GM12878 (cell line): ENCODE results near the gene FATE1. TPM values are rescaled to one million over a fixed set of nuclear protein-coding genes. Genes with fewer than 3 reads are reported as not detected.

Experiments used
- ATAC-seq: fragments of 200-7000 bp; cut with Tn5 transposase; 3 replicates; pipeline ENCODE4 v1.9.1; 2020; ENCODE audit warnings: mild to moderate bottlenecking, moderate library complexity
- BruUV-seq: library from RNA; stranded (reverse); fragments of 400-500 nt; replicated peaks from 2 replicates; lab custom pipeline; 2021; lab: Mats Ljungman, UMichigan
- CTCF ChIA-PET: fragments of 300-600 bp; sonication (Branson Sonifier 250); formaldehyde crosslinking; extraction: SDS; loops from one replicate; lab custom pipeline; 2021; ENCODE audit warnings: inconsistent platforms; lab: Yijun Ruan, JAX
- POLR2A ChIA-PET: fragments of 350-600 bp; formaldehyde crosslinking; extraction: SDS; loops from one replicate; lab custom pipeline; 2021; ENCODE audit warnings: inconsistent platforms; lab: Charles Lee
- RAD21 ChIA-PET: fragments of 300-600 bp; sonication (Branson Sonifier 250); formaldehyde crosslinking; loops from one replicate; lab custom pipeline; 2023; ENCODE audit warnings: antibody characterized with exemption; ENCODE audit not compliant: unreplicated experiment; lab: Charles Lee
- SMC1A ChIA-PET: fragments of 300-600 bp; sonication (Branson Sonifier 250); formaldehyde crosslinking; loops from one replicate; lab custom pipeline; 2023; ENCODE audit not compliant: unreplicated experiment, uncharacterized antibody; lab: Charles Lee
- DNase-seq: peaks from one replicate; pipeline ENCODE4 v3.0.0-alpha.2; 2011; ENCODE audit warnings: low read depth, low spot score
- FAIRE-seq: peaks from 3 replicates; lab custom pipeline; 2011; peaks lifted over from hg19 to GRCh38; lab: Jason Lieb, UNC
- H2AFZ ChIP-seq: 2 replicates; pipeline ENCODE4 v1.6.0; 2011; ENCODE audit warnings: low read depth, low read length, control low read depth; ENCODE audit not compliant: control insufficient read depth
- H3K27ac ChIP-seq: 2 replicates; pipeline ENCODE4 v1.5.1; 2011; ENCODE audit warnings: control low read depth; ENCODE audit not compliant: control insufficient read depth, insufficient read depth
- H3K27me3 ChIP-seq, 2 experiments: replicated peaks in 1 of 2; 2 replicates each; pipeline versions ENCODE4 v1.6.0 to v1.6.1; 2011; ENCODE audit warnings: low read length in 1 of 2; ENCODE audit not compliant: control insufficient read depth in 2 of 2, insufficient read depth in 2 of 2
- H3K36me3 ChIP-seq, 2 experiments: 2 replicates each; pipeline ENCODE4 v1.5.1; 2011; ENCODE audit warnings: low read length in 1 of 2; ENCODE audit not compliant: control insufficient read depth in 2 of 2, insufficient read depth in 2 of 2
- H3K4me1 ChIP-seq: 2 replicates; pipeline ENCODE4 v1.6.1; 2011; ENCODE audit warnings: mild to moderate bottlenecking, low read length, moderate library complexity, mixed read lengths; ENCODE audit not compliant: control insufficient read depth, insufficient read depth
- H3K4me2 ChIP-seq: 2 replicates; pipeline ENCODE4 v1.6.0; 2011; ENCODE audit warnings: control low read depth; ENCODE audit not compliant: control insufficient read depth, insufficient read depth
- H3K4me3 ChIP-seq: fragments of 200-600 bp; sonication (generic); 2 replicates; pipeline ENCODE4 v1.5.1; 2016
- H3K79me2 ChIP-seq: 2 replicates; pipeline ENCODE4 v1.6.0; 2011; ENCODE audit warnings: low read length; ENCODE audit not compliant: control insufficient read depth, insufficient read depth
- H3K9ac ChIP-seq: 2 replicates; pipeline ENCODE4 v1.8.0; 2011; ENCODE audit warnings: low read length, control low read depth, mixed read lengths; ENCODE audit not compliant: control insufficient read depth, insufficient read depth
- H3K9me3 ChIP-seq: replicated peaks from 3 replicates; pipeline ENCODE4 v1.5.1; 2011; ENCODE audit warnings: mild to moderate bottlenecking, low read length; ENCODE audit not compliant: control insufficient read depth, insufficient read depth
- H4K20me1 ChIP-seq: 2 replicates; pipeline ENCODE4 v1.6.0; 2011; ENCODE audit not compliant: control insufficient read depth, insufficient read depth
- BACH1 ChIP-seq: fragments of 450-650 bp; IDR thresholded peaks from 2 replicates; pipeline ENCODE4 v1.6.1; 2017; ENCODE audit warnings: mild to moderate bottlenecking, borderline replicate concordance
- CHD4 ChIP-seq: fragments of 200-600 bp; sonication (generic); IDR thresholded peaks from 2 replicates; pipeline ENCODE4 v1.6.1; 2016; ENCODE audit warnings: mild to moderate bottlenecking
- EGR1 ChIP-seq, 2 experiments: IDR thresholded peaks; 1 replicate in 1 of 2; 2 replicates in 1 of 2; pipeline ENCODE4 v1.6.1; 2011 to 2012; ENCODE audit warnings: low read depth in 2 of 2, low read length in 2 of 2, borderline replicate concordance in 1 of 2, mild to moderate bottlenecking in 1 of 2, moderate library complexity in 1 of 2
- FOXK2 ChIP-seq: fragments of 450-650 bp; IDR thresholded peaks from 2 replicates; pipeline ENCODE4 v1.6.1; 2017; ENCODE audit warnings: mild to moderate bottlenecking, moderate library complexity
- IKZF1 ChIP-seq: fragments of 450-650 bp; conservative IDR thresholded peaks from 2 replicates; pipeline ENCODE4 v1.6.1; 2017; ENCODE audit warnings: antibody characterized with exemption, mild to moderate bottlenecking
- KAT2A ChIP-seq: conservative IDR thresholded peaks from 2 replicates; pipeline ENCODE4 v1.6.1; 2011; ENCODE audit warnings: low read depth, low read length; ENCODE audit not compliant: control insufficient read depth
- POLR2AphosphoS2 ChIP-seq: IDR thresholded peaks from 2 replicates; pipeline ENCODE4 v1.6.1; 2011; ENCODE audit warnings: low read depth, mild to moderate bottlenecking, low read length, improper control_type of control experiment, moderate library complexity
- RFX5 ChIP-seq: IDR thresholded peaks from 2 replicates; pipeline ENCODE4 v1.6.1; 2011; ENCODE audit warnings: low read depth, low read length, improper control_type of control experiment
- WRNIP1 ChIP-seq: IDR thresholded peaks from 2 replicates; pipeline ENCODE4 v1.6.1; 2011; ENCODE audit warnings: low read depth, low read length, improper control_type of control experiment, borderline replicate concordance
- ZBTB4 ChIP-seq: fragments of 450-650 bp; formaldehyde crosslinking; IDR thresholded peaks from 2 replicates; pipeline ENCODE4 v1.4.0; 2022; ENCODE audit warnings: mild to moderate bottlenecking, moderate library complexity
- ZNF384 ChIP-seq: IDR thresholded peaks from 2 replicates; pipeline ENCODE4 v1.6.1; 2012; ENCODE audit warnings: low read depth, mild to moderate bottlenecking, low read length, improper control_type of control experiment, borderline replicate concordance
- WGBS: methylation state at CpG from one replicate; pipeline ENCODE4 v1.1.6; 2016; ENCODE audit warnings: low lambda C conversion rate; ENCODE audit not compliant: insufficient replicate concordance, insufficient coverage; ENCODE audit errors: missing lambda C conversion rate; 5-methylcytosine and 5-hydroxymethylcytosine counted together
- in situ Hi-C: fragments of 300-500 bp; cut with MboI; formaldehyde crosslinking; loops from 9 replicates; pipeline ENCODE4 v1.14.3; 2018; ENCODE audit warnings: mixed read lengths
- intact Hi-C: fragments of 100-400 bp; cut with micrococcal nuclease; formaldehyde crosslinking; loops from one replicate; pipeline ENCODE4 v1.14.2; 2022; ENCODE audit not compliant: unreplicated experiment
- polyA plus RNA-seq, 11 experiments: library from polyadenylated mRNA; depleted of rRNA in 4 of 11; unstranded in 6 of 11; stranded (reverse) in 5 of 11; fragments of >200 nt; fragmentation: Nextera tagmentation in 4 of 11; fragmentation: Illumina TruSeq in 1 of 11; extraction: Ambion mirVana in 4 of 11; extraction: Trizol in 1 of 11; gene quantifications; 1 replicate in 1 of 11; 2 replicates in 10 of 11; pipeline versions ENCODE4 v1.2.1 to v1.2.3, GENCODE V29; 2011 to 2016; ENCODE audit warnings: inconsistent platforms in 2 of 11, missing spikeins in 2 of 11, low read depth in 1 of 11
- total RNA-seq, 4 experiments: library from RNA; depleted of rRNA in 3 of 4; stranded (reverse); fragments of >200 nt in 3 of 4; fragmentation: Illumina TruSeq in 1 of 4; extraction: Trizol in 1 of 4; gene quantifications; 2 replicates each; pipeline versions ENCODE4 v1.2.1 to v1.2.3, GENCODE V29; 2013 to 2021
- TF ChIP-seq, protein P1 (sequence below): fragments of 450-650 bp; formaldehyde crosslinking; IDR thresholded peaks from 2 replicates; pipeline ENCODE4 v1.4.0; 2020; ENCODE audit warnings: mild to moderate bottlenecking, moderate library complexity

FATE1 gene
- total and polyA plus RNA-seq, 10 of the 15 experiments (the other 5 are each of a cell fraction or from before 2014, with no cell fraction given) = 0.26 to 0.28 TPM; not detected in 8

GRCh38 chrX:151701071-151701470, 14.8 kb upstream of the FATE1 start:
- H3K4me3 ChIP-seq = no peak overlapping the region
- POLR2A ChIA-PET = no interaction called here
- H3K4me2 ChIP-seq = no peak overlapping the region
- DNase-seq (no peak), FAIRE-seq (no peak), ATAC-seq (no peak)
- SMC1A ChIA-PET = no interaction called here
- no peak overlapping the region for H2AFZ ChIP-seq
- no peaks in the 10 kb centered on the region for H3K79me2 ChIP-seq
- CTCF ChIA-PET = no interaction called here
- no peaks in the 10 kb centered on the region for H3K36me3 ChIP-seq
- intact Hi-C loops = no loop called here
- BruUV-seq = no TSS peak
- RAD21 ChIA-PET = no interaction called here
- H3K27me3 ChIP-seq = no peaks in the 10 kb centered on the region
- no peaks in the 10 kb centered on the region for H4K20me1 ChIP-seq
- H3K4me1 ChIP-seq = no peaks in the 10 kb centered on the region
- H3K9ac ChIP-seq = no peak overlapping the region
- no peak for TF ChIP-seq CHD4
- TF ChIP-seq, protein P1, sequence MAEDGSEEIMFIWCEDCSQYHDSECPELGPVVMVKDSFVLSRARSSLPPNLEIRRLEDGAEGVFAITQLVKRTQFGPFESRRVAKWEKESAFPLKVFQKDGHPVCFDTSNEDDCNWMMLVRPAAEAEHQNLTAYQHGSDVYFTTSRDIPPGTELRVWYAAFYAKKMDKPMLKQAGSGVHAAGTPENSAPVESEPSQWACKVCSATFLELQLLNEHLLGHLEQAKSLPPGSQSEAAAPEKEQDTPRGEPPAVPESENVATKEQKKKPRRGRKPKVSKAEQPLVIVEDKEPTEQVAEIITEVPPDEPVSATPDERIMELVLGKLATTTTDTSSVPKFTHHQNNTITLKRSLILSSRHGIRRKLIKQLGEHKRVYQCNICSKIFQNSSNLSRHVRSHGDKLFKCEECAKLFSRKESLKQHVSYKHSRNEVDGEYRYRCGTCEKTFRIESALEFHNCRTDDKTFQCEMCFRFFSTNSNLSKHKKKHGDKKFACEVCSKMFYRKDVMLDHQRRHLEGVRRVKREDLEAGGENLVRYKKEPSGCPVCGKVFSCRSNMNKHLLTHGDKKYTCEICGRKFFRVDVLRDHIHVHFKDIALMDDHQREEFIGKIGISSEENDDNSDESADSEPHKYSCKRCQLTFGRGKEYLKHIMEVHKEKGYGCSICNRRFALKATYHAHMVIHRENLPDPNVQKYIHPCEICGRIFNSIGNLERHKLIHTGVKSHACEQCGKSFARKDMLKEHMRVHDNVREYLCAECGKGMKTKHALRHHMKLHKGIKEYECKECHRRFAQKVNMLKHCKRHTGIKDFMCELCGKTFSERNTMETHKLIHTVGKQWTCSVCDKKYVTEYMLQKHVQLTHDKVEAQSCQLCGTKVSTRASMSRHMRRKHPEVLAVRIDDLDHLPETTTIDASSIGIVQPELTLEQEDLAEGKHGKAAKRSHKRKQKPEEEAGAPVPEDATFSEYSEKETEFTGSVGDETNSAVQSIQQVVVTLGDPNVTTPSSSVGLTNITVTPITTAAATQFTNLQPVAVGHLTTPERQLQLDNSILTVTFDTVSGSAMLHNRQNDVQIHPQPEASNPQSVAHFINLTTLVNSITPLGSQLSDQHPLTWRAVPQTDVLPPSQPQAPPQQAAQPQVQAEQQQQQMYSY (CRISPR knock-in tag) = no peak
- no peak for TF ChIP-seq WRNIP1
- TF ChIP-seq POLR2AphosphoS2 = no peak
- no peak for TF ChIP-seq ZBTB4 (CRISPR knock-in tag)
- TF ChIP-seq ZNF384 = no peak
- TF ChIP-seq KAT2A = no peak
- TF ChIP-seq FOXK2 = no peak
- no peak for TF ChIP-seq BACH1
- no peak for TF ChIP-seq EGR1 (IDR thresholded peaks at IDR 0.05; ENCODE audit: borderline replicate concordance in 1 of 2, low read depth in 2 of 2, low read length in 2 of 2)
- no peak for TF ChIP-seq IKZF1
- TF ChIP-seq RFX5 = no peak
- in situ Hi-C loops = no loop called here
- WGBS = 90% methylated on average over 4 of the region's 4 CpGs
- H3K9me3 ChIP-seq = no peaks in the 10 kb centered on the region
- no peak overlapping the region for H3K27ac ChIP-seq
